ENCODE data around the gene RING1. TPM values are rescaled to one million over a fixed set of nuclear protein-coding genes. Genes with fewer than 3 reads are reported as not detected.

RING1 gene
- total and polyA plus RNA-seq, 10 of the 15 experiments (the other 5 are each of a cell fraction or from before 2014, with no cell fraction given): 2.0 to 27.2 (median 15.8) TPM

DNA sequence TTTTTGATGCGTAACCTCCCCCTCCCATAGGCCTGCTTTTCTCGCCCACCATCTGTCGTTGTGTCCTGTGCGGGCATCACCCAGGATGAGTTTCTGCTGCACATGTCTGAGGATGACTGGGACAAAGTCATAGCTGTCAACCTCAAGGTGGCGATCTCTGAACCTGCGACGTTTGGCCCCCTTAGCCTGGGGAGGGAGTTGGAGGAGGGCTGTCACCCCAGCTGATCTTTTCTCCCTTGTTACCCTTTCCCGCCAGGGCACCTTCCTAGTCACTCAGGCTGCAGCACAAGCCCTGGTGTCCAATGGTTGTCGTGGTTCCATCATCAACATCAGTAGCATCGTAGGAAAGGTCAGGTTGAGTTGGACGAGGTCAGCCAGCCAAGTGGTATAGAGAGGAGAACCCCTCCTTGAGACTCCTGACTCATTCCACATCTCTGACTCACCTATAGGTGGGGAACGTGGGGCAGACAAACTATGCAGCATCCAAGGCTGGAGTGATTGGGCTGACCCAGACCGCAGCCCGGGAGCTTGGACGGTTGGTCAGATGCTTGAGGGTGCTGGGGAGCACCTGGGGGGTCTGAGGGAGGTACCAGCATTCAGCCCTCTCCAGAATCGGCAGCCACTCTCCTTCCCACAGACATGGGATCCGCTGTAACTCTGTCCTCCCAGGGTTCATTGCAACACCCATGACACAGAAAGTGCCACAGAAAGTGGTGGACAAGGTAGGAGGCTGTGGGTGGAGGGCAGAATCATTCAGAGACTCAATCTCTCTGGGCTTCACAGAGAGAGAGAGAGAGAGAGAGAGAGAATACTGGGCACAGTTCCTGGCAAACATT is 2.9 kb upstream of the RING1 start (continued):
- TF ChIP-seq, protein P1, sequence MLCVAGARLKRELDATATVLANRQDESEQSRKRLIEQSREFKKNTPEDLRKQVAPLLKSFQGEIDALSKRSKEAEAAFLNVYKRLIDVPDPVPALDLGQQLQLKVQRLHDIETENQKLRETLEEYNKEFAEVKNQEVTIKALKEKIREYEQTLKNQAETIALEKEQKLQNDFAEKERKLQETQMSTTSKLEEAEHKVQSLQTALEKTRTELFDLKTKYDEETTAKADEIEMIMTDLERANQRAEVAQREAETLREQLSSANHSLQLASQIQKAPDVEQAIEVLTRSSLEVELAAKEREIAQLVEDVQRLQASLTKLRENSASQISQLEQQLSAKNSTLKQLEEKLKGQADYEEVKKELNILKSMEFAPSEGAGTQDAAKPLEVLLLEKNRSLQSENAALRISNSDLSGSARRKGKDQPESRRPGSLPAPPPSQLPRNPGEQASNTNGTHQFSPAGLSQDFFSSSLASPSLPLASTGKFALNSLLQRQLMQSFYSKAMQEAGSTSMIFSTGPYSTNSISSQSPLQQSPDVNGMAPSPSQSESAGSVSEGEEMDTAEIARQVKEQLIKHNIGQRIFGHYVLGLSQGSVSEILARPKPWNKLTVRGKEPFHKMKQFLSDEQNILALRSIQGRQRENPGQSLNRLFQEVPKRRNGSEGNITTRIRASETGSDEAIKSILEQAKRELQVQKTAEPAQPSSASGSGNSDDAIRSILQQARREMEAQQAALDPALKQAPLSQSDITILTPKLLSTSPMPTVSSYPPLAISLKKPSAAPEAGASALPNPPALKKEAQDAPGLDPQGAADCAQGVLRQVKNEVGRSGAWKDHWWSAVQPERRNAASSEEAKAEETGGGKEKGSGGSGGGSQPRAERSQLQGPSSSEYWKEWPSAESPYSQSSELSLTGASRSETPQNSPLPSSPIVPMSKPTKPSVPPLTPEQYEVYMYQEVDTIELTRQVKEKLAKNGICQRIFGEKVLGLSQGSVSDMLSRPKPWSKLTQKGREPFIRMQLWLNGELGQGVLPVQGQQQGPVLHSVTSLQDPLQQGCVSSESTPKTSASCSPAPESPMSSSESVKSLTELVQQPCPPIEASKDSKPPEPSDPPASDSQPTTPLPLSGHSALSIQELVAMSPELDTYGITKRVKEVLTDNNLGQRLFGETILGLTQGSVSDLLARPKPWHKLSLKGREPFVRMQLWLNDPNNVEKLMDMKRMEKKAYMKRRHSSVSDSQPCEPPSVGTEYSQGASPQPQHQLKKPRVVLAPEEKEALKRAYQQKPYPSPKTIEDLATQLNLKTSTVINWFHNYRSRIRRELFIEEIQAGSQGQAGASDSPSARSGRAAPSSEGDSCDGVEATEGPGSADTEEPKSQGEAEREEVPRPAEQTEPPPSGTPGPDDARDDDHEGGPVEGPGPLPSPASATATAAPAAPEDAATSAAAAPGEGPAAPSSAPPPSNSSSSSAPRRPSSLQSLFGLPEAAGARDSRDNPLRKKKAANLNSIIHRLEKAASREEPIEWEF (IDR thresholded peaks at IDR 0.05; ENCODE audit: insufficient replicate concordance, low read depth, low read length): no peak
- TF ChIP-seq, protein P2, sequence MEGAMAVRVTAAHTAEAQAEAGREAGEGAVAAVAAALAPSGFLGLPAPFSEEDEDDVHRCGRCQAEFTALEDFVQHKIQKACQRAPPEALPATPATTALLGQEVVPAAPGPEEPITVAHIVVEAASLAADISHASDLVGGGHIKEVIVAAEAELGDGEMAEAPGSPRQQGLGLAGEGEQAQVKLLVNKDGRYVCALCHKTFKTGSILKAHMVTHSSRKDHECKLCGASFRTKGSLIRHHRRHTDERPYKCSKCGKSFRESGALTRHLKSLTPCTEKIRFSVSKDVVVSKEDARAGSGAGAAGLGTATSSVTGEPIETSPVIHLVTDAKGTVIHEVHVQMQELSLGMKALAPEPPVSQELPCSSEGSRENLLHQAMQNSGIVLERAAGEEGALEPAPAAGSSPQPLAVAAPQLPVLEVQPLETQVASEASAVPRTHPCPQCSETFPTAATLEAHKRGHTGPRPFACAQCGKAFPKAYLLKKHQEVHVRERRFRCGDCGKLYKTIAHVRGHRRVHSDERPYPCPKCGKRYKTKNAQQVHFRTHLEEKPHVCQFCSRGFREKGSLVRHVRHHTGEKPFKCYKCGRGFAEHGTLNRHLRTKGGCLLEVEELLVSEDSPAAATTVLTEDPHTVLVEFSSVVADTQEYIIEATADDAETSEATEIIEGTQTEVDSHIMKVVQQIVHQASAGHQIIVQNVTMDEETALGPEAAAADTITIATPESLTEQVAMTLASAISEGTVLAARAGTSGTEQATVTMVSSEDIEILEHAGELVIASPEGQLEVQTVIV (IDR thresholded peaks at IDR 0.05; ENCODE audit: borderline replicate concordance, partially characterized antibody): no peak
- TF ChIP-seq NFIC (IDR thresholded peaks at IDR 0.05; ENCODE audit: low read depth, low read length) (no peak), CBFB (IDR thresholded peaks at IDR 0.05; ENCODE audit: low read depth) (no peak), IRF4 (IDR thresholded peaks at IDR 0.05; ENCODE audit: low read depth, low read length) (no peak), RAD21 (IDR thresholded peaks at IDR 0.05; ENCODE audit: insufficient read depth, low read depth, low read length) (peak; percentile 27; the same call in 1 of the 2 replicates), ZNF622 (IDR thresholded peaks at IDR 0.05) (no peak), RCOR1 (conservative IDR thresholded peaks at IDR 0.05; ENCODE audit: low read depth, low read length) (no peak), KAT2A (conservative IDR thresholded peaks at IDR 0.05; ENCODE audit: control insufficient read depth, low read depth, low read length) (no peak), FOS (IDR thresholded peaks at IDR 0.05; ENCODE audit: borderline replicate concordance, extremely low read depth, insufficient read length) (no peak), BHLHE40 (IDR thresholded peaks at IDR 0.05; ENCODE audit: borderline replicate concordance in 1 of 2, low read depth in 2 of 2, low read length in 1 of 2) (no peak), CHD1 (IDR thresholded peaks at IDR 0.05; ENCODE audit: low read depth, low read length) (no peak), NR2C1 (IDR thresholded peaks at IDR 0.05) (no peak), WRNIP1 (IDR thresholded peaks at IDR 0.05; ENCODE audit: borderline replicate concordance, low read depth, low read length) (no peak), DPF2 (IDR thresholded peaks at IDR 0.05) (0 out of 2 replicates have a peak, but pooled peaks have one; percentile 1), CBX5 (IDR thresholded peaks at IDR 0.05; ENCODE audit: low read depth) (no peak), BACH1 (IDR thresholded peaks at IDR 0.05; ENCODE audit: borderline replicate concordance) (no peak), MXI1 (IDR thresholded peaks at IDR 0.05; ENCODE audit: low read depth, low read length) (peak; percentile 43; the same call in 1 of the 2 replicates)
- TF ChIP-seq, protein P3, sequence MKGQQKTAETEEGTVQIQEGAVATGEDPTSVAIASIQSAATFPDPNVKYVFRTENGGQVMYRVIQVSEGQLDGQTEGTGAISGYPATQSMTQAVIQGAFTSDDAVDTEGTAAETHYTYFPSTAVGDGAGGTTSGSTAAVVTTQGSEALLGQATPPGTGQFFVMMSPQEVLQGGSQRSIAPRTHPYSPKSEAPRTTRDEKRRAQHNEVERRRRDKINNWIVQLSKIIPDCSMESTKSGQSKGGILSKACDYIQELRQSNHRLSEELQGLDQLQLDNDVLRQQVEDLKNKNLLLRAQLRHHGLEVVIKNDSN (IDR thresholded peaks at IDR 0.05; ENCODE audit: borderline replicate concordance, extremely low read length, insufficient read depth, low read depth, low read length): no peak
- TF ChIP-seq, protein P4, sequence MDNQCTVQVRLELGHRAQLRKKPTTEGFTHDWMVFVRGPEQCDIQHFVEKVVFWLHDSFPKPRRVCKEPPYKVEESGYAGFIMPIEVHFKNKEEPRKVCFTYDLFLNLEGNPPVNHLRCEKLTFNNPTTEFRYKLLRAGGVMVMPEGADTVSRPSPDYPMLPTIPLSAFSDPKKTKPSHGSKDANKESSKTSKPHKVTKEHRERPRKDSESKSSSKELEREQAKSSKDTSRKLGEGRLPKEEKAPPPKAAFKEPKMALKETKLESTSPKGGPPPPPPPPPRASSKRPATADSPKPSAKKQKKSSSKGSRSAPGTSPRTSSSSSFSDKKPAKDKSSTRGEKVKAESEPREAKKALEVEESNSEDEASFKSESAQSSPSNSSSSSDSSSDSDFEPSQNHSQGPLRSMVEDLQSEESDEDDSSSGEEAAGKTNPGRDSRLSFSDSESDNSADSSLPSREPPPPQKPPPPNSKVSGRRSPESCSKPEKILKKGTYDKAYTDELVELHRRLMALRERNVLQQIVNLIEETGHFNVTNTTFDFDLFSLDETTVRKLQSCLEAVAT (IDR thresholded peaks at IDR 0.05): no peak
